Neural progenitor cell (in vitro differentiated cells): ENCODE results near the gene SGO2.

Source experiments
- EZH2phosphoT487 ChIP-seq: fragments of 200-600 bp; sonication (generic); IDR thresholded peaks from 2 replicates; pipeline ENCODE4 v1.6.1; 2017; ENCODE audit warnings: antibody characterized with exemption
- TF ChIP-seq, protein P1 (sequence below): fragments of 200-600 bp; sonication (generic); IDR thresholded peaks from 2 replicates; pipeline ENCODE4 v1.5.1; 2017; ENCODE audit warnings: antibody characterized with exemption, mild to moderate bottlenecking

DNA sequence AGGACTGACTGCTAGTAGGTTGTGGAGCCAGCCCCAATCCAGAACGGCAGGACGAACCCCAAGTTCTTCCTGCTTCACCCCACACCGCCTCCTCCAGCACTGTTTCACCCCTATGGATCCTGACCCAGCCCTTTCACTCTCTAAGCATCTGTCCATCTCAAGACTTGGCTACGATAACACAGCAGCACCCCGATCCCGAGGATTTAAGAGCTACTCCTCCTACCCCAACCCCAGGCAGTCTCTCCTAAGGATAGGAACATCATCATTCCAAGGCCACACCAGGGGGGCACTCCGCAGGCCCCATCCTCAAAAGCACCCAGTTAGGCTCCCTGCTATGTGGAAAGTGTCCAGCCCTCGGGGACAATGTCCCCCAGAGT, 16.8 kb upstream of the SGO2 start:
- TF ChIP-seq, protein P1, sequence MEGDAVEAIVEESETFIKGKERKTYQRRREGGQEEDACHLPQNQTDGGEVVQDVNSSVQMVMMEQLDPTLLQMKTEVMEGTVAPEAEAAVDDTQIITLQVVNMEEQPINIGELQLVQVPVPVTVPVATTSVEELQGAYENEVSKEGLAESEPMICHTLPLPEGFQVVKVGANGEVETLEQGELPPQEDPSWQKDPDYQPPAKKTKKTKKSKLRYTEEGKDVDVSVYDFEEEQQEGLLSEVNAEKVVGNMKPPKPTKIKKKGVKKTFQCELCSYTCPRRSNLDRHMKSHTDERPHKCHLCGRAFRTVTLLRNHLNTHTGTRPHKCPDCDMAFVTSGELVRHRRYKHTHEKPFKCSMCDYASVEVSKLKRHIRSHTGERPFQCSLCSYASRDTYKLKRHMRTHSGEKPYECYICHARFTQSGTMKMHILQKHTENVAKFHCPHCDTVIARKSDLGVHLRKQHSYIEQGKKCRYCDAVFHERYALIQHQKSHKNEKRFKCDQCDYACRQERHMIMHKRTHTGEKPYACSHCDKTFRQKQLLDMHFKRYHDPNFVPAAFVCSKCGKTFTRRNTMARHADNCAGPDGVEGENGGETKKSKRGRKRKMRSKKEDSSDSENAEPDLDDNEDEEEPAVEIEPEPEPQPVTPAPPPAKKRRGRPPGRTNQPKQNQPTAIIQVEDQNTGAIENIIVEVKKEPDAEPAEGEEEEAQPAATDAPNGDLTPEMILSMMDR, result no peak
- TF ChIP-seq EZH2phosphoT487, result no peak
